HFFc6 (cell line): ENCODE results near the gene TMPRSS9. TPM values are rescaled to one million over a fixed set of nuclear protein-coding genes. Genes with fewer than 3 reads are reported as not detected.
A peak's percentile ranks its signal among the peaks of the same experiment; 100 is the strongest.

Experiments used
- DNase-seq: peaks from one replicate; pipeline ENCODE4 v3.0.0-alpha.2; 2018
- H3K27ac Mint-ChIP-seq: 2 replicates; pipeline ENCODE4 v1.8.0; 2020; ENCODE audit warnings: mild to moderate bottlenecking, mixed read lengths
- H3K27me3 Mint-ChIP-seq: 2 replicates; pipeline ENCODE4 v1.8.0; 2021; ENCODE audit warnings: mild to moderate bottlenecking, moderate library complexity, mixed read lengths; ENCODE audit not compliant: insufficient read depth
- H3K36me3 Mint-ChIP-seq: 2 replicates; pipeline ENCODE4 v1.8.0; 2021; ENCODE audit warnings: low read depth, mixed read lengths
- H3K4me1 Mint-ChIP-seq: 2 replicates; pipeline ENCODE4 v1.8.0; 2020; ENCODE audit warnings: low read depth, mixed read lengths
- H3K4me3 Mint-ChIP-seq: 2 replicates; pipeline ENCODE4 v1.8.0; 2020; ENCODE audit warnings: mild to moderate bottlenecking, moderate library complexity, mixed read lengths
- H3K9me3 Mint-ChIP-seq: 2 replicates; pipeline ENCODE4 v1.8.0; 2020; ENCODE audit warnings: mild to moderate bottlenecking, mixed read lengths
- total RNA-seq, 6 experiments: library from RNA; stranded (reverse); fragmentation: NEBNext Ultra II Directional; extraction: Animal tissue kit (Norgen Biotek cat#: 25700); gene quantifications; 2 replicates in 1 of 6; 3 replicates in 5 of 6; pipeline ENCODE4 v1.2.3, GENCODE V29; 2021
- TF ChIP-seq, protein P1 (sequence below): fragments of 200-600 bp; sonication (generic); IDR thresholded peaks from 2 replicates; pipeline ENCODE4 v1.5.0; 2021; ENCODE audit warnings: antibody characterized with exemption, mild to moderate bottlenecking

TMPRSS9 gene
- total RNA-seq, 6 experiments from 2014 or later, result not detected

GRCh38 chr19:2427429-2428320, 67.6 kb downstream of the TMPRSS9 start, which contains the start of gene TIMM13:
Gene TIMM13 (minus strand): TSS chr19:2427586. CDS start chr19:2427533, 53 bp downstream.
- TF ChIP-seq, protein P1, sequence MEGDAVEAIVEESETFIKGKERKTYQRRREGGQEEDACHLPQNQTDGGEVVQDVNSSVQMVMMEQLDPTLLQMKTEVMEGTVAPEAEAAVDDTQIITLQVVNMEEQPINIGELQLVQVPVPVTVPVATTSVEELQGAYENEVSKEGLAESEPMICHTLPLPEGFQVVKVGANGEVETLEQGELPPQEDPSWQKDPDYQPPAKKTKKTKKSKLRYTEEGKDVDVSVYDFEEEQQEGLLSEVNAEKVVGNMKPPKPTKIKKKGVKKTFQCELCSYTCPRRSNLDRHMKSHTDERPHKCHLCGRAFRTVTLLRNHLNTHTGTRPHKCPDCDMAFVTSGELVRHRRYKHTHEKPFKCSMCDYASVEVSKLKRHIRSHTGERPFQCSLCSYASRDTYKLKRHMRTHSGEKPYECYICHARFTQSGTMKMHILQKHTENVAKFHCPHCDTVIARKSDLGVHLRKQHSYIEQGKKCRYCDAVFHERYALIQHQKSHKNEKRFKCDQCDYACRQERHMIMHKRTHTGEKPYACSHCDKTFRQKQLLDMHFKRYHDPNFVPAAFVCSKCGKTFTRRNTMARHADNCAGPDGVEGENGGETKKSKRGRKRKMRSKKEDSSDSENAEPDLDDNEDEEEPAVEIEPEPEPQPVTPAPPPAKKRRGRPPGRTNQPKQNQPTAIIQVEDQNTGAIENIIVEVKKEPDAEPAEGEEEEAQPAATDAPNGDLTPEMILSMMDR, result no peak
- Mint-ChIP-seq H3K9me3 (no peaks in the 10 kb centered on the region), H3K36me3 (0 out of 2 replicates have a peak, but pooled peaks cover 4% of the 10 kb centered on the region), H3K27me3 (peaks cover 2% of the 10 kb centered on the region), H3K4me3 (peak within 1 kb of the TSS; percentile 93), H3K4me1 (peaks cover 12% of the 10 kb centered on the region), H3K27ac (peak within 1 kb of the TSS; percentile 98)
- peak; percentile 90 for DNase-seq

DNA sequence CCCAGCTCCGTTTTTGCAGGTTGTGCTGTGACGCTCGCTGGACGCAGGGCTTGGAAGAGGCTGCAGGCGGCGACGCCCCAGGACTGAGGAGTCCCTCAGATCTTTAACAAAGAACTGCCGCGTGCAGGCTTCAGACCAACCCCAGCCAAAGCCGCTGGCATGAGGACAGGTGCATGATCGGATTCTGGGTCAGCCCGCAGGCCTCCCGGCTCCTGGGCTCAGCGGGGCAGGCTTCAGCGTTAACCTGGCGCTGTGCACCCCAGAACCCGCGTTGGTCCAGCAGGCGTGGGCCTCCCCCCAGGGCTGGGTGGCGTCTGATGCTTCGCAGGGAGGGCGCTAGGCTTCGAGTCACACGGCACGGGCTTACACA, 68.2 kb downstream of the TMPRSS9 start:
- no peak for DNase-seq
- Mint-ChIP-seq H3K27me3 (peaks cover 2% of the 10 kb centered on the region), H3K9me3 (no peaks in the 10 kb centered on the region), H3K36me3 (0 out of 2 replicates have a peak, but pooled peaks cover 4% of the 10 kb centered on the region), H3K4me1 (peaks cover 12% of the 10 kb centered on the region), H3K4me3 (peak overlapping the region; percentile 93; the same call in 1 of the 2 replicates), H3K27ac (peak overlapping the region; percentile 98)
- TF ChIP-seq, protein P1, result no peak

DNA sequence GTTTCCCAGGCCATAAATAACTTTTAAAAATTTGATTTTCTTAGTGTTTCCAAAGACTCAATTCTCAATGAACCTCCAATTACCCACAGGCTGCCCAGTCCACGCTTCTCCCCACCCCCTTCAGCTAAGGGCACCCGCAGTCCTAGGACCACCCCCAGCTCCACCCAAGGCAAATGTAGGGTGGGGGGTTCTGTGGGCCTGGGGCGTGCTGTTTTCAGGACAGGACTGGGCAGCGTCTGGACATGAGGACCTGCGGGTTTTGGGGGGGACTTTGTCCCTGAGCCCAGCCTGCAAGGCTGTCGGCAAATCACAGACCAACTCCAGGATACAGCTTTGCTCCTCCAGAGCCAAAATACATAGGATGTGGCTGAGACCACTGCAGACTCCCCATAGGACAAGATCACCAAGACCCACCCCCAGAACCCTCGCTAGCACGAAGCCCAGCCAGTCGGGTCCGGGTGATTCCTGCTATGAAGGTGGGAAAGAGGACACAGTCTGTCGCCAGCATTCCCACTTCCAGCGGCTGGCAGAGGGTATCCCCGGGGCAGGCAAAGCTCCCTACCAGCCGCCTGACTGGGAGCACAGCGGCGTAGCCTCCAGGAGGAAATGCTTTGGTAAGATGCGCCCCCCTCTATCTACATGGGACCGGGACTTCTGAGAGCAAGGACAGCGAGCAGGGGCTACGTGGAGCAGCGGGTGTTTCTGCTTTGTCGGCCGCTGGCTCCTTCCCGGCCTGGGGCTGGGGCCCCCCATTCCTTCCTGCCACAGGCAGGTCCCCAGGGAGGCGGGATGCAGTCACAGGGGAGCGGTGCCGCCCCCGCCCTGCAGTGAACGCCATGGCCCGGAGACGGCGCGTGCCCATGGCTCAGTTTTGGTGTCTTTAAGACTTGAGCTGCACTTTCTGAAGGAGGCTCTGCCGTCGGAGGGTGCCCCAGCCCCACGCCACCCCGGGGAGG, 69.0 kb downstream of the TMPRSS9 start:
- H3K27me3 Mint-ChIP-seq, result peaks cover 2% of the 10 kb centered on the region
- TF ChIP-seq, protein P1, result no peak
- peaks cover 12% of the 10 kb centered on the region for H3K4me1 Mint-ChIP-seq
- H3K27ac Mint-ChIP-seq, result peak overlapping the region; percentile 21; the same call in 1 of the 2 replicates
- no peaks in the 10 kb centered on the region for H3K9me3 Mint-ChIP-seq
- H3K36me3 Mint-ChIP-seq, result 0 out of 2 replicates have a peak, but pooled peaks cover 4% of the 10 kb centered on the region
- no peak overlapping the region for H3K4me3 Mint-ChIP-seq
- no peak for DNase-seq

- Mint-ChIP-seq H3K27me3 (peaks cover 2% of the 10 kb centered on the region), H3K4me3 (no peak overlapping the region), H3K9me3 (no peaks in the 10 kb centered on the region), H3K27ac (peak overlapping the region; percentile 38; the same call in 1 of the 2 replicates), H3K36me3 (0 out of 2 replicates have a peak, but pooled peaks cover 4% of the 10 kb centered on the region), H3K4me1 (peaks cover 12% of the 10 kb centered on the region)
- TF ChIP-seq, protein P1, result no peak
- no peak for DNase-seq
Measured at GRCh38 chr19:2429917-2430535, 70.0 kb downstream of the TMPRSS9 start.
